ENCODE results near the gene LRP8. TPM values are rescaled to one million over a fixed set of nuclear protein-coding genes. Genes with fewer than 3 reads are reported as not detected.

Gene LRP8
- total and polyA plus RNA-seq, 10 donors: 1.7 to 14.4 (median 5.5) TPM

DNA sequence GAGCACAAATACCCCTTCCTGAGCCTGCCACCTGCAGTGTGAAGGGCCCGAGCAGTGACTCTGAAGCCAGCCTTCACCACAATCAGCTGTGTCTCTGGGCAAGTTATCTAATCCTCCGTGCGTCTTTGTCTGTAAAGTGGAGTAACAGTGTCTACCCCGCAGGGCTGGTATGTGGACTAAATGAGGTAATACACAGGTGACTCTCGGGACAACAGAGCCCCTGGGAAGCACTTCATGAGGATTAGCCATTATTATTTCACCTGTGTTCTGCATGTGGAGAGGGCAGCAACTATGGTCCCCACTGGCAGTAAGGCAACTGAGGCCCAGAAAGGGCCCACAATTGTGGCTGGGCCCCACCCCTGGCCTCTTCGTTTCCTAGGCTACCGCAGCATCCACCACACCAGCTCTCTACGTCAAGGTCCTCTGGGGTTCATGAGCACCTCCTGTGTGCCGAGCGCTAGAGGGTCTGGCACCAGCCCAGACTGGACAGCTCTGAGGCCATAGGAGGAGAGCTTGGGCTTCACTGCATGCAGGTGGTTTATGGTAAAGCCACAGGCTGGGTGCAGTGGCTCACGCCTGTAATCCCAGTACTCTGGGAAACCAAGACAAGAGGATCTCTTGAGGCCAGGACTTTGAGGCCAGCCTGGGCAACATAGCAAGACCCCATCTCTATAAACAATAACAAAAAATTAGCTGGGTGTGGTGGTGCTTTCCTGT is 41.3 kb upstream of the LRP8 start:
- TF ChIP-seq POLR2AphosphoS5 (IDR thresholded peaks at IDR 0.05) (no peak), POLR2A (IDR thresholded peaks at IDR 0.05) (no peak)
- TF ChIP-seq, protein P1, sequence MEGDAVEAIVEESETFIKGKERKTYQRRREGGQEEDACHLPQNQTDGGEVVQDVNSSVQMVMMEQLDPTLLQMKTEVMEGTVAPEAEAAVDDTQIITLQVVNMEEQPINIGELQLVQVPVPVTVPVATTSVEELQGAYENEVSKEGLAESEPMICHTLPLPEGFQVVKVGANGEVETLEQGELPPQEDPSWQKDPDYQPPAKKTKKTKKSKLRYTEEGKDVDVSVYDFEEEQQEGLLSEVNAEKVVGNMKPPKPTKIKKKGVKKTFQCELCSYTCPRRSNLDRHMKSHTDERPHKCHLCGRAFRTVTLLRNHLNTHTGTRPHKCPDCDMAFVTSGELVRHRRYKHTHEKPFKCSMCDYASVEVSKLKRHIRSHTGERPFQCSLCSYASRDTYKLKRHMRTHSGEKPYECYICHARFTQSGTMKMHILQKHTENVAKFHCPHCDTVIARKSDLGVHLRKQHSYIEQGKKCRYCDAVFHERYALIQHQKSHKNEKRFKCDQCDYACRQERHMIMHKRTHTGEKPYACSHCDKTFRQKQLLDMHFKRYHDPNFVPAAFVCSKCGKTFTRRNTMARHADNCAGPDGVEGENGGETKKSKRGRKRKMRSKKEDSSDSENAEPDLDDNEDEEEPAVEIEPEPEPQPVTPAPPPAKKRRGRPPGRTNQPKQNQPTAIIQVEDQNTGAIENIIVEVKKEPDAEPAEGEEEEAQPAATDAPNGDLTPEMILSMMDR (IDR thresholded peaks at IDR 0.05 in 8 of 11, conservative IDR thresholded peaks at IDR 0.05 in 3 of 11): no peak
- 86 to 91% (median 88%) methylated on average over 10 to 11 of the region's 11 CpGs for WGBS, 5 donors
- H3K27me3 ChIP-seq (replicated peaks in 1 of 7): no peaks in the 10 kb centered on the region
- H3K4me3 ChIP-seq: no peak overlapping the region
- DNase-seq: peak; percentile 58
- intact Hi-C loops (cut with DNase I; ENCODE audit: low total_unique reads): no loop called here
- H3K4me1 ChIP-seq: peaks cover 4 to 39% (median 28%) of the 10 kb centered on the region in 6 donors
- H3K9me3 ChIP-seq: no peaks in the 10 kb centered on the region
- H3K27ac ChIP-seq: no peak overlapping the region
- H3K36me3 ChIP-seq: no peaks in the 10 kb centered on the region

DNA sequence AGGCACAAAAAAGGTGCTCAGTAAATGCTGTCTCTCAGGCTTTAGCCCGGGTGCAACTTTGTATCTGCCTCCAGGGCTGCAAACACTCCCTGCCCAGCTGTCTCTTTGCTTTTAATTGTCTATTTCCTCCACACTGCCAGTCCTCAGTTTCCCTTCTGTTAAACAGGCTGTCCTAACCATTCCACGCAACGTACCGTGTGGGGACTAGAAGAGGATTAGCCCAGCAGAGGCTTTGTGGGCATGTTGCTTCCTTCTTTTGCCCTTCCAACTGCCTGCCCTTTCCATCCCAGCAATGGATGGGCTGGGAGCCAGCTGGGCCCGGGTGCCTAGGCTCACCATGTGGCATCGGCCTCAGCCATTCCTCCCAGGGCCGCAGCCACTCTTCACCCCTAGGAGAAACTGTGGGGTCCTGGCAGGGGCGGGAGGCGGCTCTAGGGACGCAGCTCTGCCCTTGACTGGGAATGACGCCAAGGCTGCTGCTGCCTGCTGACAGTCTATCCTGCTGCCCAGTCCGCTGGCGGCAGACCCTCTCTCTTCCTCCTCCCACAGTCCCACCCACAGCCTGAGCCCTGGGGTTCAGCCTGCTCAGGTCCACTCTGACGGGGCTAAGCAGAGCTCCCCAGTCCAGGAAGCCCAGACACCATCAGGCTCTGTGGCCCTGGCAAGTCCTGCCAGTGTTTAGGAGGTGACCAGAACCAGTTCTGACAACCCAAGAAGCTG is 40.6 kb upstream of the LRP8 start:
- WGBS, 5 donors: 30 to 62% (median 40%) methylated on average over 5 to 14 of the region's 14 CpGs
- H3K9me3 ChIP-seq: no peaks in the 10 kb centered on the region
- DNase-seq: peak; percentile 80
- peak overlapping the region in 5 of 8 donors; percentile 44 to 82 (median 72) for H3K27ac ChIP-seq
- H3K4me1 ChIP-seq: peaks cover 4 to 39% (median 28%) of the 10 kb centered on the region in 6 donors
- H3K27me3 ChIP-seq (replicated peaks in 1 of 7): no peaks in the 10 kb centered on the region
- H3K4me3 ChIP-seq: peak overlapping the region in 1 of 8 donors; percentile 67
- TF ChIP-seq POLR2A (IDR thresholded peaks at IDR 0.05) (no peak), POLR2AphosphoS5 (IDR thresholded peaks at IDR 0.05) (no peak)
- TF ChIP-seq, protein P1 (IDR thresholded peaks at IDR 0.05 in 8 of 11, conservative IDR thresholded peaks at IDR 0.05 in 3 of 11): no peak
- intact Hi-C loops (cut with DNase I; ENCODE audit: low total_unique reads): no loop called here
- no peaks in the 10 kb centered on the region for H3K36me3 ChIP-seq

DNA sequence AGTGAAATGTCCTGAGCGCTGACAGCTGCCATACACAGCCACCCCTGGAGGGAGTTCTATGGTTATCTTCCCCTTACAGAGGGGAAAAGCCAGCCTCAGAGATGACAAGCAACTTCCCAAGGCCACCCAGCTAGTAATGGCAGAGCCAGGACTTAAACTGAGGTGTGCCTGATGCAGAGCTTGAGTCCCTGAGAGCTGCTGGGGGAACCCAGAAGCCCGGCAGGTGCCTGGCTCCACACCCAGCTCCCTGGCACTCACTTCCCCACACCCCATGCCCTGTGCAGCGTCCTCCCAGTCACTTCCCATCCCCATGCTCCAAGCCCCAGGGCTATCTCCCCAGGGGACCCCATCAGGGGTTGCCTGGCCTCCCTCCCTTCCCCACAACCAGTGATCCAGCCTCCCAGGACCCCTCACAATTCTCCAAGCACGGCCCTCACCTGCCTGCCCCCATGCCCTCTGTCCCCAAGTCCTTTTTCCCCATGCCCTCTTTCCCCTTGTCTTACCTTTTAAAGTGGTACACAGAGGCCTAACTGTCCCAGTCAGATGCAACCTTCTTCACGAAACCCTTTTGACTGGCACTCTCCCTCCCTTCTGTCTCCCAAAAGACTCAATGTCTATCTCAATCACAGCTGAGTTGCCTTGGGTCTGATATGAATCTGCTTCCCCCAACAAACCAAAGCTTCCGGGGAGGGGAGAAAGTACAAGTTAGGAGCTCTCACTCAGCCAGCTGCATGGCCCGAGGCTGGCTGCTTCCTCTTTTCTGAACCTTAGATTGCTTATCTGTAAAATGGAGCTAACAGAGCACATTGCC is 39.8 kb upstream of the LRP8 start:
- TF ChIP-seq, protein P1 (IDR thresholded peaks at IDR 0.05 in 8 of 11, conservative IDR thresholded peaks at IDR 0.05 in 3 of 11): no peak
- TF ChIP-seq POLR2AphosphoS5 (IDR thresholded peaks at IDR 0.05): no peak
- TF ChIP-seq POLR2A (IDR thresholded peaks at IDR 0.05): no peak
- H3K36me3 ChIP-seq: no peaks in the 10 kb centered on the region
- H3K27ac ChIP-seq: peak overlapping the region in 5 of 8 donors; percentile 44 to 82 (median 72)
- DNase-seq: peak; percentile 80
- H3K9me3 ChIP-seq: no peaks in the 10 kb centered on the region
- intact Hi-C loops (cut with DNase I; ENCODE audit: low total_unique reads): no loop called here
- peak overlapping the region in 7 of 8 donors; percentile 6 to 67 (median 29) for H3K4me3 ChIP-seq
- peaks cover 4 to 39% (median 28%) of the 10 kb centered on the region in 6 donors for H3K4me1 ChIP-seq
- H3K27me3 ChIP-seq (replicated peaks in 1 of 7): no peaks in the 10 kb centered on the region
- WGBS, 5 donors: 31 to 43% (median 38%) methylated on average over 7 of the region's 7 CpGs

All from spleen (tissue), 11 donors.